Stimulated activated CD4-positive, alpha-beta T cell treated with anti-CD3 and anti-CD28 coated beads, Interleukin-1b, Interleukin-23, amount 100 ng/mL, for 48 hours (primary cell): ENCODE data around the gene KCNJ8.
"Not testable (repeated sequence)": the region's sequence is repeated elsewhere in the genome, so short reads cannot be mapped to it uniquely, and the experiment has no call there.

Experiments
- DNase-seq: peaks from one replicate; pipeline ENCODE4 v3.0.0-alpha.2; 2020

KCNJ8 gene

DNA sequence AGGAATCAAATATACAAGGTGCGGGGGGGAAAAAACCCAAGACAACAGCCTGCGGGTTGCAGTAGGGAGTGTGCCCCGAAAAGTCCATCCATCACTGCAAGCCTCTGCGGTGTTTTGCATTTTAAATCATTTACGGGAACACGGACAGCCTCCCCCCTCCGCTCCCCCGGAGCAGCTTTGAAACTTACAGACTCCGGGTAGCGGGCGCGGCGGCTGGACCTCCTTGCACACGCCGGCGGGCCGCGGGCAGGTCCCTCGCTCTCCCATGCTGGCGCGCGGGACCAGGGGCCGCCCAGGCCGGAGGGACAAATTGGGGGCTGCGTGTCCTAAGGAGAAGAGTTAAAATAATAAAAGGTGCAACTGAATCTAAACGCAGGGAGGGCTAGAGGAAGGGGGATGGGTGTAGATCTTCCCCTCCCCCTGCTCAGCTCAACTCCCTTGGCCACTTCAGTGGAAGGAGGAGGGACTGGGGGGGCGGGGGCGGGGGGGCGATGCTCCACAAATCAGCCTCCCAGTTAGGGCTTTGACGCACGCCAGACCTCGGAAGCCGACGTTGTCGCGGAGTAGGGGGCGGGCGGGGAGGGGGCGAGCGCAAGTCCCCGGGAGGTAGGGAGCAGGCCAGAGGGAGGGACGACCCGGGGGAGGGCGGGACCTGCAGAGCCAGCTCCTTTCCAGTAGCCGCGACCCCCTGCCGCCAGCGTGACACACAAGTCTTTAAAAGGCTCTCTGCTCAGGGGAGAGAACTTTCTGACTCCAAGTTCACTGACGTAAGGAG is at the start of gene KCNJ8:
TSS of gene KCNJ8 (minus strand) at position 349 of the 775 bp plus-strand sequence. CDS start 1,090 bp downstream, outside the sequence.
- DNase-seq = no peak

DNA sequence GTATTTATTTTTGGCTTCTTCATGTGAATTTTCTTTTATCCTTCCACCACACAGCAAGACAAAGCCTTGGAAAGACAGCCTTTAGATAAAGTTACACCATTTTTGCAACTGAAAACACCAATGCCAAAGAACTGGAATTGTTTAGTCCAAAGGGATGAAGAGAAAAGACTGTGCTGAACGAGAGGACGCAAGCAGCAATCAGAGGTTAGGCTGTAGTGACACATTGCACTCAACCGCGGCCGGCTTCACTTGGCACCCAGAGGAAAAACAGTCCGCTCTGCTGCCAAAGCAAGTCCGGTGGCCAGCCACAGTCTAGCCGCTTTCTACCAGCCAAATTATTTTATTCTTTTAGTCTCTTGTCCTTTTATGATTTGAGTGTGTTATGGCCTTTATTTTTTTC is 49.1 kb upstream of the KCNJ8 start:
- DNase-seq = no peak

DNA sequence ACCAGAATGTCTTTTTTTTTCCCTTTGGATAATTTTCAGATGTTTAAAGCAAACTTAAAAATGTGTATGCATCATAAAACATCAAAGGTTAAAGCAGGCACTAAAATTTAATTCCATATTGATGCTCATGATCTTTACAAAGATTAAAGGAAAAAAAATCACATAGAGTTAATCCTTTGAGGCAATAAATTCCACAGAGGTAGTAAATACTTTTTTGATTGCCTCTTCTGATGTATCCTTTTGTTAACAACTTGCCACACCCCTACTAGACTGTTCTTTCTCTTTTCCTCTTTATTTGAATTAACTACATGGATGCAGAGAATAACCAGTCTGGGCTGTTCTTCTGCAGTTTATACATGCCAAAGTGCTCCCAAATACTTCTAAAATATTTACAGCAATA is 45.2 kb upstream of the KCNJ8 start:
- DNase-seq = no peak

DNA sequence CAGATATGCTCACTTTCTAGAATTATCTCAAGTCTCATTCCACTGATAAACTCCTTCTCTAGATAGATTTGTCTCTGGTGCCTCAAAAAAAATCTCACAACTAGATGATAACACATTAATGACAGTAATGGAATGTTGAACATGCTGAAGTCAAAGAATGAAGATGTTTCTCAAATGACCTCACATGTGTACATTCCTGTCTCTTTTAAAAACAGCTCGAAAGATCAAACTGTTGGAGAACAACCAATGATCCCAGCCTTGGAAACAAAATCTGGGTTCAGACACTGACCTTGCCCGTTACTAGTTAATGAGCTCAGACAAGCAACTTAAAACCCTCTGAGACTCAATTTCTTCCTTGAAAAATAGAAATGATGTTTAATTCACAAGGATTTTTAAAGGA is 44.7 kb upstream of the KCNJ8 start:
- no peak for DNase-seq

DNA sequence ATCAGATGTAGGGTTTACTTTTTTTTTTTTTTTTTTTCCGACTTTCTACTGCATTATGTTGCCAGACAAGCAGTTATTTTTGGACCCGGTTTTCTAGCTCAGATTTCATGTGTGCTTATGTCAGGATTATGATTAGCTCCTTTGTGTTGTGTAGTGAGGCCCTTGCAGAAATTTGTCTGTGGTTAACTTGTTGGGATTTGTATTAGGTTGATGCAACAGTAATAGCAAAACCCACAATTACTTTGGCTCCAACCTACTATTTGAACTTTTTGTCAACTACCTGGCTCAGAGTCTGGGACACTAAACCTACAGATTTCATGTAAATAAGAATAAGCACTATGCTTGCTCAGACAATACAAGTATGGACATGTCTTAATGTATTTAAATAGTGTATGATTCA is 44.1 kb upstream of the KCNJ8 start:
- no peak for DNase-seq

DNA sequence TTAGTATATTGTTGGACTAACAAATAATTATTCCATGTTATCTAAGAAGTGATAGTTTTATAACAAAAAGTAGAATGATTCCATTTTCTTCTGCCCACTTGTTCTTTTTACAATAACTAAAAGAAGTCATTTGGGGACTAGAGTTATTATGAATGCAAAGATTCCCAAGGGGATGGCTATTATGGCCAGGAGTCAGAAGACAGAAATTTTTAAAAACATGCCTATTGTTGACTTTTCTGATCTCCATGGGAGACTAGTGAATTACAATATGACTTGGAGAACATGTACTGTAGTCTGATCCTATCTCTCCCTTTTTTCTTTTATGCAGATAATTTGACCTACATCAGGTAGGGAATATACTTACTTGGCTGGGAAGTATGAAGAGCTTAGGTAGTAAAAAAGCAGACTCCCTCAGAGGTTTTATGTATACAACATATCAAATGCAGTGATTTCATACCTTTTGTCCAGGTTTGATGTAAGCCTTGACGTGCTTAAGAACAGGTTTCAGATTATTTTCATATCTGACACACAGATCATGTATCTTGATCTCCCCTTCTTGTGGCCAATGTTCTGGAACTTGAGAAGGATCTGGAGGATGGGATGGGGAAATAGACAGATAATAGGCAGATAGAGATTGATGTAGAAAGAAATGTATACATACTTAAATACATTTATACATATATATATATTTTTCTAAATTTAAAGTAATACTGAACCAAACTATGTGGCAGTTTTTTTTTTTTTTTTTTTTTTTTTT is 41.0 kb upstream of the KCNJ8 start:
- no peak for DNase-seq

DNA sequence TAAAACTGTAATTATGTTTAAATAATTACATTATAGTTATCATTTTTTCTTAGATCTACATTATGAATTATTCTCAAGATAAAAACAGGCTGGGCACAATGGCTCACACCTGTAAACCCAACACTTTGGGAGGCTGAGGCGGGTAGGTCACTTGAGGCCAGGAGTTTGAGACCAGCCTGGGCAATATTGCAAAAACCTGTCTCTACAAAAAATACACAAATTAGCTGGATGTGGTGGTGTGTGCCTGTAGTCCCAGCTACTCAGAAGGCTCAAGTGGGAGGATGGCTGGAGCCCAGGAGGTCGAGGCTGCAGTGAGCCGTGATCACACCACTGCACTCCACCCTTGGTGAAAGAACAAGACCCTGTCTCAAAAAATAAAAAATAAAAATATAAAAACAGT is 40.3 kb upstream of the KCNJ8 start:
- DNase-seq = no peak

DNA sequence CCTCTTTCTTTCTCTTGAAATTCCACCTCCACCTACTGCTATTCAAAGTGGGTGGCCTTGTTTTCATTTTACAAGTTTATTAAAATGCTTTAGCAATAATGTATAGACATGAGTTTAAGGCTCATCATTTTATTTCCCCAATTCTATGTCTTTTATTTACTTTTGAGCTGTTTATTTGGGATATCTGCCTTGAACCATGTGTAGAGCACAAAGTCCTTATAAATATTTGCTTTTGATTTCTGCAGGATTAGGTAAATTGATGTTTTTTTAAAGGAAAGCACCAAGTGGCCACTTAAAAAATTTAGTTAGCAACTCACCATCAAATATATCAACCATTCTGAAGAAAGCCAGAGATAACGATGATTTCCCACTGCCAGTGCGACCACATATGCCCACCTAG is 39.8 kb upstream of the KCNJ8 start:
- no peak for DNase-seq

DNA sequence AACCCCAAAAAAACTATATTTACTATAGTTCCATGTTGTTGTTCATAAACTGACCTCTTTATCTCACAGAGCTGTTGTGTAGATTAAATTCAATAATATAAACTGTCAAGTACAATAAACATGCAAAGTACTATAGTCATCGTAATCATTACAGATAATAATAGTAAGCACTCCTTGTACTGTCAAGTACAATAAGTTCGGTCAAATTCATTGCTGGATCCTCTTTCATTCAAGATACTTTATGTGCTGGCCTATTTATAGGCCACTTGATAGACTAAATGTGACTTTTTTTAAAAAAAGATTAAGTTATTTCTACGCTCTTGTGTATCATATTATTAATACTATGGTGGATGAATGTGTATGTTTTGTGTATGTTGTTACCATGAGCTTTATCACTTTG is 39.2 kb upstream of the KCNJ8 start:
- DNase-seq = no peak

DNA sequence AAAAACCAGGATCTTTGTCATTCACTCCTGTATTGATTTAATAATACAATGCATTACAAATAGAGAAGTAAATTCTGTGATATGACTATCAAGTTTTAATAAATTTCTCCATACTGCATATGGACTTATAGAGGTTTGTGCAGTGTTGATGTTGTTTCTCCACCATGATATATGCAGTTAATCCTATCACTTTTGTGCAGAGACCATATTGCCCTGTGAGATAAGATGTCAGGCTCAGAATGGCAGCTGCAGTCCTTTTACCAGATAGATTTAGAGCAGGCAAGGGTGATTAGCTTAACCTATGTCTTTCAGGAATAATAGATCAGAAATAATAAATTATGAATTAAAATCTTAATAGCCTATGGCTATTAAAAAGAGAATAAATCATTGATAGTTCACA is 38.6 kb upstream of the KCNJ8 start:
- DNase-seq = no peak

DNA sequence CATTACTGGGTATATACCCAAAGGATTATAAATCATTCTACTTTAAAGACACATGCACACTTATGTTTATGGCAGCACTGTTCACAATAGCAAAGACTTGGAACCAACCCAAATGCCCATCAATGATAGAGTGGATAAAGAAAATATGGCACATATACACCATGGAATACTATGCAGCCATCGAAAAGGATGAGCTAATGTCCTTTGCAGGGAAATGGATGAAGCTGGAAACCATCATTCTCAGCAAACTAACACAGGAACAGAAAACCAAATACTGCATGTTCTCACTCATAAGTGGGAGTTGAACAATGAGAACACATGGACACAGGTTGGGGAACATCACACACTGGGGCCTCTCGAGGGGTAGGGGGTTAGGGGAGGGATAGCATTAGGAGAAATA is 37.8 kb upstream of the KCNJ8 start:
- DNase-seq = not testable (repeated sequence)

DNA sequence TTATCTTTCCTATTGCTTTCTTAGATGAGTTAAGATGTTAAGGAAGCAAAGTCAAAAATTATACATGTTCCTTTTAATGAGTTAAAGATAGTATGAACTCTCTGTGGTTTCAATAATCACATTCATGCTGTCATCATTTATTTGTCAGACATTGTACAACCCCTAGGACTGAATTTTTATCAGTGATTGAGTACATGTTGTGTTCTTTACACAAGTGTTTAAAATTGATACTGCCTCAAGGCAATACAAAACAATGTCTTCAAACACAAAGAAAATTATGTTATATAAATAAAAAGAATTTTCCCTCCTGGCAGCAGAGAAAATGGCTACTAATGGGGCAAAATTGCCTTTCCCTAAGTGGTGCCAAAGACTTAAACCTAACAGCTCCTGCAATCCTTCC is 34.6 kb upstream of the KCNJ8 start:
- no peak for DNase-seq

DNA sequence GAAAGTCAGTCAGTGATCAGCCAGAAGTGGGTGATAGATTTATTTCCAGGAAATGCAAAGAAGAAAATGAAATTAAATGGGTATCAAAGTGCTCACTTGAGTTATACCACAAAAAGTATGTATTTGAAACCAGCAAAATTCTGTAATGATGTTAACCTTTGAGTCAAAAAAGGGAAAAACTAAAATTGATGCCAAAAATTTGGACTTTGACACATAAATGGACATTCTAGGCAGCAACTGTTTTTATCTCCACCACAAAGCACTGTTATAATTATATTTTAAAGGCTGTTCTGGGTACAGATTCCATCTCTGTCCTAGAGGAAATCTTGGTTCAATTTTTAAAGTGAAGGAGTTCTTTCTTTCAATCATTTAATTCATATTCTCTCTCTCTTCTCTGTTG is 31.7 kb upstream of the KCNJ8 start:
- DNase-seq = no peak

DNA sequence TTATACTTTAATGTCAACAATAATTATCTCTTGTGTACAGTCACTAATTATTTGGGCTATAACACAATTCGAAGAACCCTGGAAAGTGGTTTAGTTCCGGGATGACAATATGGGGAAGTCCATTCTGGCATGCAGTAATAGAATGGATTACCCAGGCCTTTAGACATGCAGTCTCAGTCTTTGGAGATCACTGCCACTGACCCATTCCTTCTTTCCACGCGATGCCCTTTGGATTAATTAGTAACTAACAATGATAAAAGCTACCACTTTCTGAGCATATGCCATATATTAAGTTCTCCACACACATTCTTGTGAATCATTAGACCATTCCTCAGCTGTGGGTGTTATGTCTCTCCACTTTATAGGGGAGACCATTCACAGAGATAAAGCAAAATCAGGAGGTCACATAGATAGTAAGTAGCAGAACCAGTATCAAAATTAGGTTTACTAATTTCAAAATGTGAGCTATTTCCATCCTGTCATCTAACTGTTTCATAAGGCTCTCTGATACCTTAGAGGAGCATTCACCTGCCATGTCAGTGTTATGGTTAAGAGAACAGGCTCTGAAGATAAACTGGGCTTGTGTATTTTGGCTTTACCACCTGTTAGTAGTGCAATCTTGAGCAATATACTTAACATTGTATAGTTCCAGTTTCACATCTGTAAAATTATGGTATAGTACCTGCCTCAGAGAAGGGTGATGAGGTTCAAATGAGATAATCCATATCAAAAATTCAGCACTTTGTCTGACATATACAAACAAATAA is 27.2 kb upstream of the KCNJ8 start:
- DNase-seq = no peak

DNA sequence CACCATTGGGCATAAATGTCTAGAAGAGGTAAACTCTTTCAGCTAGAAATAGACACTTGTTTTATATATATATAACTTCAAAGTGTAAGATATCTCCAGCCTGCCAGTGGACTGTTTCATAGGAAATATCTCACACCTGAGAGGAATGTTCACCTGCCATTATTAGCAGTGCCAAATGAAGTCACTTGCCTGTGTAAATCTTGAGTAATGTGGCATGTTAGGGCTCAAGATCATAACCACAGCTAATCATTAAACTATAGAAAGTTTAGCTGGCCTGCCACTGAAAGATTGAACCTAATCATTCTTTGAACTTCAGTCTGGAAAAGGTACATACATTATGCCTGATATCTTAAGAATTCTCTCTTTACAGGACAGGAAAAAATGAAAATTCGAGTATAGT is 25.5 kb upstream of the KCNJ8 start:
- no peak for DNase-seq

DNA sequence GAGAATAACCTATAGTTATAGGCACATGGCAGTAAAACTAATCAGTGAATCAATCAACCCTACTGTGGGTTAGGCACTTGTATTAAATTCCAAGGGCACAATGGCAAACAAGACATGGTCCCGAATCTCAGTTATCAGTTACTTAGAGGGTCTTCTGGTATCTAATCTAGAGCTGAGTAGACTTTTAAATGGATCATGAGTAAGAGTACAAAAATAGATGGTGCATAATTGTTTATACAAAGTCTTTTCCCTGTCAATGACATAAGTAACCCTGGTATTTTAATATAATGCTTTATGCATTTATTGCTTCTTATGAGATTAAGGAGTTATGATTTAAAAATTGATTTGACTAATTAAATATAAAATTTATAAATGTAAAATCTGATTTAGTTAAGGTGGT is 23.0 kb upstream of the KCNJ8 start:
- no peak for DNase-seq

DNA sequence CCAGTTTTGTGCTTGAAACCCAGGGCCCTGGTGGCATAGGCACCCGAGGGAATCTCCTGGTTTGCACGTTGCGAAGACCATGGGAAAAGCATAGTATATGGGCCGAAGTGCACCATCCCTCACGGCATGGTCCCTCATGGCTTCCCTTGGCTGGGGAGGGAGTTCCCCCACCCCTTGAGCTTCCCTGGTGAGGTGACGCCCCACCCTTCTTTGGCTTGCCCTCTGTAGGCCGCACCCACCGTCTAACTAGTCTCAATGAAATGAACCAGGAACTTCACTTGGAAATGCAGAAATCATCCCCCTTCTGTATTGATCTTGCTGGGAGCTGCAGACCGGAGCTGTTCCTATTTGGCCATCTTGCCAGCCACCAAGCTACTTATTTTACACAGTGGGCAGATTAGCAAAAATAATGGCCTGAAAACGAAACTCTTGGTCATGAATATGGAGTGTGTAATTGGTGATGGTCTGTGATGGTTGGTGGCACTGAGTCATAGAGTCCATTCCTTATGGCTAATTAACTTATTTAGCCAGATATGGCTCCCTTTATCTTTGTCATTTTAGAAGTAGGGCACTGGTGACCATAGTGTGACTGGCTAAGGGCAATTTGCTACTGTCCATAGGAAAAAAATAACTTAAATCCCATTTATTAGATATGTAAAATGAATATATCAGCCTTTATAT is 21.3 kb upstream of the KCNJ8 start:
- no peak for DNase-seq

DNA sequence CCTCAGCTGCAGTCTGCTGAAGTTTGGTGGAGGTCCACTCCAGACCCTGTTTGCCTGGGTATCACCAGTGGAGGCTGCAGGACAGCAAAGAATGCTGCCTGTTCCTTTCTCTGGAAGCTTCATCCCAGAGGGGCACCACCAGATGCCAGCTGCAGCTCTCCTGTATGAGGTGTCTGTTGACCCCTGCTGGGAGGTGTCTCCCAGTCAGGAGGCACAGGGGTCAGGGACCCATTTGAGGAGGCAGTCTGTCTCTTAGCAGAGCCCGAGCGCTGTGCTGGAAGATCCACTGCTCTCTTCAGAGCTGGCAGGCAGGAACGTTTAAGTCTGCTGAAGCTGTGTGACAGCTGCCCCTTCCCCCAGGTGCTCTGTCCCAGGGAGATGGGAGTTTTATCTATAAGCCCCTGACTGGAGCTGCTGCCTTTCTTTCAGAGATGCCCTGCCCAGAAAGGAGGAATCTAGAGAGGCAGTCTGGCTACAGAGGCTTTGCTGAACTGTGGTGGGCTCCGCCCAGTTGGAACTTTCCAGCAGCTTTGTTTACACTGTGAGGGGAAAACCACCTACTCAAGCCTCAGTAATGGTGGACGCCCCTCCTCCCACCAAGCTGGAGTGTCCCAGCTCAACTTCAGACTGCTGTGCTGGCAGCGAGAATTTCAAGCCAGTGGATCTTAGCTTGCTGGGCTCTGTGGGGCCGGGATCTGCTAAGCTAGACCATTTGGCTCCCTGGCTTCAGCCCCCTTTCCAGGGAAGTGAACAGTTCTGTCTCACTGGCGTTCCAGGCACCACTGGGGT is 20.5 kb upstream of the KCNJ8 start:
- DNase-seq = not testable (repeated sequence)

DNA sequence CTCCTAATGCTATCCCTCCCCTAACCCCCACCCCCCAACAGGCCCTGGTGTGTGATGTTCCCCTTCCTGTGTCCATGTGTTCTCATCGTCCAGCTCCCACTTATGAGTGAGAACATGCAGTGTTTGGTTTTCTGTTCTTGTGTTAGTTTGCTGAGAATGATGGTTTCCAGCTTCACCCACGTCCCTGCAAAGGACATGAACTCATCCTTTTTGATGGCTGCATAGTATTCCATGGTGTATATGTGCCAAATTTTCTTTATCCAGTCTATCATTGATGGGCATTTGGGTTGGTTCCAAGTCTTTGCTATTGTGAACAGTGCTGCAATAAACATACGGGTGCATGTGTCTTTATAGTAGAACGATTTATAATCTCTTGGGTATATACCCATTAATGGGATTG is 15.2 kb upstream of the KCNJ8 start:
- not testable (repeated sequence) for DNase-seq

DNA sequence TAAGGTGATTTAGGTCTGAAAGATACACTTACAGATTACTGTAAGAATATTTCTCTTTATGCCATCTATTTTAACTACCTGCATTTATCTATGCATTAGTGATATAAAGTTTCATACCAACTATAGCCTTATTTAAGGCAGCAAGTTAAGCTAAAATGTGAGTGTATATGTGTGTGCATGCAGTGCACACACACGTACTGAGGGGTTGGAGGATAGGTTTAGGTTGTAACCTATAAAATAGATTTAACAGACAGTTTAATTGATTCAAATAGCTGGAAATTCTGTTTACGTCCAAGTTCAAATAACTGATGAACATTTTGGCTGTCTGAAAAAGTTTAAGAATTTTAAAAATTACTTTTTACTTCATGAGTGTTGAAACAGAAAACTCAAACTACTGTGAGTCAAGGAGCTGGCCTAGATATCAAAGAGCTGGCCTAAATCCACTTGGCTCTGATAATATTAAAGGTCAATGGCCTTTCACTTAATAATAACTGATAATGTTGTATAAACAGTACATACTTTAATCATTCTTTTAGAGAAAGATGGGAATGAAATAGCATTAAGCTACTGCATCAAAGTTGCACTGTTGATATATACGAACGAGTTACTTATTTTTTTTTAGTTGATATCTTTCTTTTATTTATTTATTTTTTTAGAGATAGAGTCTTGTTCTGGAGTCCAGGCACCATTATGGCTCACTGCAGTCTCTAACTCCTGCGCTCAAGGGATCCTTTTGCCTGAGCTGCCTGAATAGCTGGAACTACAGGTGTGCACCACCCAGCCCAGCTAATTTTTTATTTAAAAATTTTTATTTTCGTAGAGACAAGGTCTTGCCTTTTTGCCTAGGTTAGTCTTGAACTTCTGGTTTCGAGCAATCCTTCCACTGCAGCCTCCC is 13.8 kb upstream of the KCNJ8 start:
- no peak for DNase-seq

DNA sequence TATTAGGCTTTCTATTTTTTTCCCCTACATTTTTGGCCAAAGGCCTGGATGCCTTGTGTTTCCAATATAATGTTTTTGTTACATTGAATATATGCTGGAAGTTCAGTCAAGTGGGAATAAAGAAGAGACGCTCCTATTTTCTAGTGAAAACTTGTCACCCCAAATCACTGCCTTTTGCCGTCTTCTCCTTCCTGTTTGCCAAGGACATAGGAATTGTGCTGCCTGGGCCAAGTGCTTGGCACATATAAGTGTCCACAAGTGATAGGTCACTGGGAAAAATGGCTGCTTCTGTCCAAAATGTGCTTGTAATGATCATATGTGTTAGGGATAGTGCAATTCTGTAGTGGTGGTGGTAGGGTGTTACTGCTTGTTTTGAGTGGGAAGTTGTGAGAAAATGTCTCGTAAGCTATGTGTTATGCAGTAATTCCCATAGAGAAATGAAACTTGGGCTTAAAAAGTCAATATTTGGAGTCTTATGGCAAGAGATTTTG is 11.6 kb upstream of the KCNJ8 start:
- no peak for DNase-seq
